ENCODE results near the gene DPM2.

DNA sequence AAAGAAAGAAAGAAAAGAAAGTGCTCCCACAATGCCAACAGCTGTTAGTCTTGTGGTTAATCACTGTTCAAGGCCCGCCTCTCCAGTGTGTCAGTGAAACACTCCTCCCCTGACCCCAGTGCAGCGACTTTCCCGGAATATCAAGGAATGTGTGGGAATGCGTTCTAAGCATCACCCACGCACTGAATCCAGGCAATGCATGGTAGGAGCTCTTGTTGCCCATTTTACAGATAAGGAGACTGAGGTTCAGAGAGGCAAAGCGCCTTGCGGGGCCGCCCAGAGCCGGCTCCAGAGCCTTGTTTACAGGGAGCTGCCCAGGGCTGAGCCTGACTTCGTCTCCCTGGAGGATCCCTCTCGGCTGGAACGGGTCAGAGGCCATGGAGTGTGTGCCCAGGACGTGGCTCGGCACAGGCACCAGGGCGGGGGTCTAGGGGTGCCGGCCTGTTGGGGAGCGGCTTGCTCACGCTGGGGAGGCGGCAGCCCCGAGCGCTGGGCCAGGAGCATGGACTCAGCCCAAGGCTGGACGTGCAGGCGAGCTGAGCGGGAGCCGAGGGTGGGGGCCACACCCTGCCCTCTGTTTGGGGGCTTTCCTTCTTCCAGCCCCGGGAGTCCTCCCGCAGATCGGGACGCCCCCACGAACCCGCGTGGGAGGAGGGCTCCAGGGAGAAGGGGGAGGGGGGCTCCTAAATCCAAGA lies 39.1 kb downstream of the DPM2 start:
- TF ChIP-seq, protein P1, sequence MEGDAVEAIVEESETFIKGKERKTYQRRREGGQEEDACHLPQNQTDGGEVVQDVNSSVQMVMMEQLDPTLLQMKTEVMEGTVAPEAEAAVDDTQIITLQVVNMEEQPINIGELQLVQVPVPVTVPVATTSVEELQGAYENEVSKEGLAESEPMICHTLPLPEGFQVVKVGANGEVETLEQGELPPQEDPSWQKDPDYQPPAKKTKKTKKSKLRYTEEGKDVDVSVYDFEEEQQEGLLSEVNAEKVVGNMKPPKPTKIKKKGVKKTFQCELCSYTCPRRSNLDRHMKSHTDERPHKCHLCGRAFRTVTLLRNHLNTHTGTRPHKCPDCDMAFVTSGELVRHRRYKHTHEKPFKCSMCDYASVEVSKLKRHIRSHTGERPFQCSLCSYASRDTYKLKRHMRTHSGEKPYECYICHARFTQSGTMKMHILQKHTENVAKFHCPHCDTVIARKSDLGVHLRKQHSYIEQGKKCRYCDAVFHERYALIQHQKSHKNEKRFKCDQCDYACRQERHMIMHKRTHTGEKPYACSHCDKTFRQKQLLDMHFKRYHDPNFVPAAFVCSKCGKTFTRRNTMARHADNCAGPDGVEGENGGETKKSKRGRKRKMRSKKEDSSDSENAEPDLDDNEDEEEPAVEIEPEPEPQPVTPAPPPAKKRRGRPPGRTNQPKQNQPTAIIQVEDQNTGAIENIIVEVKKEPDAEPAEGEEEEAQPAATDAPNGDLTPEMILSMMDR (IDR thresholded peaks at IDR 0.05; ENCODE audit: poor library complexity) = no peak
- TF ChIP-seq EZH2phosphoT487 (IDR thresholded peaks at IDR 0.05; ENCODE audit: low read depth, severe bottlenecking, unreplicated experiment) (no peak), EZH2 (IDR thresholded peaks at IDR 0.05; ENCODE audit: borderline replicate concordance) (no peak)
